ENCODE measurements around the gene LHX6. TPM values are rescaled to one million over a fixed set of nuclear protein-coding genes. Genes with fewer than 3 reads are reported as not detected.

LHX6 gene
- total RNA-seq, 3 donors from 2014 or later, result 2.0 to 5.1 (median 2.3) TPM

GRCh38 chr9:122216798-122217418 lies 11.8 kb downstream of the LHX6 start:
- no peaks in the 10 kb centered on the region for H3K9me3 ChIP-seq
- no peaks in the 10 kb centered on the region for H3K36me3 ChIP-seq (ENCODE audit: low read depth)
- TF ChIP-seq, protein P1, sequence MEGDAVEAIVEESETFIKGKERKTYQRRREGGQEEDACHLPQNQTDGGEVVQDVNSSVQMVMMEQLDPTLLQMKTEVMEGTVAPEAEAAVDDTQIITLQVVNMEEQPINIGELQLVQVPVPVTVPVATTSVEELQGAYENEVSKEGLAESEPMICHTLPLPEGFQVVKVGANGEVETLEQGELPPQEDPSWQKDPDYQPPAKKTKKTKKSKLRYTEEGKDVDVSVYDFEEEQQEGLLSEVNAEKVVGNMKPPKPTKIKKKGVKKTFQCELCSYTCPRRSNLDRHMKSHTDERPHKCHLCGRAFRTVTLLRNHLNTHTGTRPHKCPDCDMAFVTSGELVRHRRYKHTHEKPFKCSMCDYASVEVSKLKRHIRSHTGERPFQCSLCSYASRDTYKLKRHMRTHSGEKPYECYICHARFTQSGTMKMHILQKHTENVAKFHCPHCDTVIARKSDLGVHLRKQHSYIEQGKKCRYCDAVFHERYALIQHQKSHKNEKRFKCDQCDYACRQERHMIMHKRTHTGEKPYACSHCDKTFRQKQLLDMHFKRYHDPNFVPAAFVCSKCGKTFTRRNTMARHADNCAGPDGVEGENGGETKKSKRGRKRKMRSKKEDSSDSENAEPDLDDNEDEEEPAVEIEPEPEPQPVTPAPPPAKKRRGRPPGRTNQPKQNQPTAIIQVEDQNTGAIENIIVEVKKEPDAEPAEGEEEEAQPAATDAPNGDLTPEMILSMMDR (IDR thresholded peaks at IDR 0.05), result no peak
- DNase-seq (no peak), ATAC-seq (no peak)
- H3K4me3 ChIP-seq, result no peak overlapping the region
- intact Hi-C loops (cut with DNase I, micrococcal nuclease), result no loop called here
- H3K4me1 ChIP-seq (ENCODE audit: low read depth), result peaks cover 22% of the 10 kb centered on the region

DNA sequence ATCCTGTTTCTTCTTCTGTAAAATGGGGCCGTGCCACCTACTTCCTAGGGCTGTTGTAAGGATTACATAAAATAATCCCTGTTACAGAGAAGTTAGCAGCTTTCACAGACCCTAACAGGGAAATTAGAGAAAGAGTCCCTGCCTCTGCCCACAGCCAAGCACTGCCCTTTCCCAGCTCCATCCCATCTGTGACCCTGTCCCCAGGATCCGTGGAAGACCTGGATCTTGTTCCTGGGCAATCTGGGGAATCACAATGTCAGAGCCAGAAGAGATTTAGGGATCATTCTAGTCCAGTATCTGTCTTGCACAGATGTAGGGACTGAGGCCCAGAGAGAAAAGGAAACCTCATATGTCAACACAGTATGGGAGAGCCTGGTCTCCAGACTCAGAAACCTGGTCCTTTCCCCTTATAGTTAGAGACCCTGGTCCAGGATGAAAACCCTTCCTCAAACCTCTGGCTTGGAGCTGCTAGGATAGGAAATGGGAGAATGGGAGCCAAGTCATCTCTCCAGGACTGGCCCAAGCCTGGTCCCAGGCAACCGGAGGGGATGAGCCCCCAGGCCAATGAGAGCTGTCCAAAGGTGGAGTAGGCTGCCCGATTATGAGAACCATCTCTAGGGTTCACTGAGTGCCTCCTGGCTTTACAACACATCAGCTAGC lies 12.5 kb downstream of the LHX6 start:
- Histone ChIP-seq H3K9me3 (no peaks in the 10 kb centered on the region), H3K4me3 (no peak overlapping the region), H3K4me1 (ENCODE audit: low read depth) (peaks cover 22% of the 10 kb centered on the region), H3K36me3 (ENCODE audit: low read depth) (no peaks in the 10 kb centered on the region)
- intact Hi-C loops (cut with DNase I, micrococcal nuclease), result no loop called here
- TF ChIP-seq, protein P1 (IDR thresholded peaks at IDR 0.05), result no peak
- DNase-seq, result no peak
- ATAC-seq, result no peak

DNA sequence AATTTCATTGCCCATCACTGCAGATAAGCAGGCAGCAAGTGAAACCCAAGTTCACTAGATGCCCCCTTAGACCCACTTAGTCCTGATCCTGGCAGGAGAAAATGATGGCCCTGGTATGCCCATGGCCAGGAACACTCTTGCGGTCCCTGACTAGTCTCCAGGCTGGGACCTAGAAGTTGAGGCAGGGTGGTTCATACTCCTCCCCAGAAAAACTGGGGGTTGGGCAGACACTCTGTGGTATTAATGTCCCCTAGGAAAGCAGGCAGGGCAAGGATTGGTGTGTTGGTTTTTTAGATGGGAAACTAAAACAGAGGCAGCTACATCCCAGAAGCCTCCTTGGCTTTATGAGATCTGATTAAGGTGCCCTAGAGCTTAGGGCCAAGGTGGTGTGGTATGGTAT lies 13.1 kb downstream of the LHX6 start:
- H3K4me3 ChIP-seq, result no peak overlapping the region
- H3K36me3 ChIP-seq (ENCODE audit: low read depth), result no peaks in the 10 kb centered on the region
- TF ChIP-seq, protein P1 (IDR thresholded peaks at IDR 0.05), result no peak
- no peaks in the 10 kb centered on the region for H3K9me3 ChIP-seq
- DNase-seq, result no peak
- peaks cover 22% of the 10 kb centered on the region for H3K4me1 ChIP-seq (ENCODE audit: low read depth)
- ATAC-seq, result no peak
- intact Hi-C loops (cut with DNase I, micrococcal nuclease), result no loop called here

- TF ChIP-seq, protein P1 (IDR thresholded peaks at IDR 0.05), result no peak
- DNase-seq, result no peak
- ATAC-seq, result no peak
- no peak overlapping the region for H3K4me3 ChIP-seq
- no peaks in the 10 kb centered on the region for H3K36me3 ChIP-seq (ENCODE audit: low read depth)
- H3K9me3 ChIP-seq, result no peaks in the 10 kb centered on the region
- intact Hi-C loops (cut with DNase I, micrococcal nuclease), result no loop called here
- H3K4me1 ChIP-seq (ENCODE audit: low read depth), result peaks cover 17% of the 10 kb centered on the region
Observed at GRCh38 chr9:122214507-122214906, 14.2 kb downstream of the LHX6 start.

- no peak overlapping the region for H3K4me3 ChIP-seq
- intact Hi-C loops (cut with DNase I, micrococcal nuclease), result no loop called here
- DNase-seq (peak in 2 of 3 donors; percentile 57 to 77), ATAC-seq (peak; percentile 87)
- H3K9me3 ChIP-seq, result no peaks in the 10 kb centered on the region
- no peaks in the 10 kb centered on the region for H3K36me3 ChIP-seq (ENCODE audit: low read depth)
- peaks cover 13% of the 10 kb centered on the region for H3K4me1 ChIP-seq (ENCODE audit: low read depth)
- TF ChIP-seq, protein P1 (IDR thresholded peaks at IDR 0.05), result no peak
Observed at GRCh38 chr9:122213589-122214413, 15.0 kb downstream of the LHX6 start.
